CD4-positive, alpha-beta T cell treated with Interleukin-10 for 1 hour (primary cell): ENCODE measurements around the gene PPP2R2D.
A peak's percentile ranks its signal among the peaks of the same experiment; 100 is the strongest.
"Not testable (repeated sequence)": the region's sequence is repeated elsewhere in the genome, so short reads cannot be mapped to it uniquely, and the experiment has no call there.

Experiments used
- DNase-seq: peaks from one replicate; pipeline ENCODE4 v3.0.0-alpha.2; 2020

Gene PPP2R2D

GRCh38 chr10:131909014-131909808 lies 8.4 kb downstream of the PPP2R2D start:
- DNase-seq: no peak

GRCh38 chr10:131909929-131910328 lies 9.1 kb downstream of the PPP2R2D start:
- DNase-seq: no peak

- DNase-seq: no peak
Observed at GRCh38 chr10:131910663-131911314, 10.0 kb downstream of the PPP2R2D start.

GRCh38 chr10:131911451-131911850 lies 10.6 kb downstream of the PPP2R2D start:
- DNase-seq: no peak

GRCh38 chr10:131912620-131913019 lies 11.8 kb downstream of the PPP2R2D start:
- DNase-seq: no peak

GRCh38 chr10:131915484-131915883 lies 14.7 kb downstream of the PPP2R2D start:
- no peak for DNase-seq

- no peak for DNase-seq
Observed at GRCh38 chr10:131915990-131916766, 15.4 kb downstream of the PPP2R2D start.

GRCh38 chr10:131916767-131917160 lies 16.0 kb downstream of the PPP2R2D start:
- not testable (repeated sequence) for DNase-seq

GRCh38 chr10:131917496-131917895 lies 16.7 kb downstream of the PPP2R2D start:
- DNase-seq: not testable (repeated sequence)

- DNase-seq: not testable (repeated sequence)
Observed at GRCh38 chr10:131919461-131919860, 18.7 kb downstream of the PPP2R2D start.

GRCh38 chr10:131920151-131920550 lies 19.3 kb downstream of the PPP2R2D start:
- DNase-seq: no peak

GRCh38 chr10:131920693-131921092 lies 19.9 kb downstream of the PPP2R2D start:
- no peak for DNase-seq

GRCh38 chr10:131921184-131921583 lies 20.4 kb downstream of the PPP2R2D start:
- no peak for DNase-seq

- no peak for DNase-seq
Observed at GRCh38 chr10:131923038-131923756, 22.4 kb downstream of the PPP2R2D start.

GRCh38 chr10:131925011-131925649 lies 24.3 kb downstream of the PPP2R2D start:
- no peak for DNase-seq

GRCh38 chr10:131925716-131926115 lies 24.9 kb downstream of the PPP2R2D start:
- DNase-seq: no peak

- no peak for DNase-seq
Observed at GRCh38 chr10:131926253-131926652, 25.4 kb downstream of the PPP2R2D start.

GRCh38 chr10:131926743-131927595 lies 26.2 kb downstream of the PPP2R2D start:
- no peak for DNase-seq

- DNase-seq: peak; percentile 49
Observed at GRCh38 chr10:131928248-131929095, 27.7 kb downstream of the PPP2R2D start.

- no peak for DNase-seq
Observed at GRCh38 chr10:131929122-131929845, 28.5 kb downstream of the PPP2R2D start.
